HL-60/S4 (cell line): ENCODE measurements around the gene HACL1.
"Not testable (repeated sequence)": the region's sequence is repeated elsewhere in the genome, so short reads cannot be mapped to it uniquely, and the experiment has no call there.

Experiments
- in situ Hi-C: fragments of 300-500 bp; cut with MboI; formaldehyde crosslinking; loops from 2 replicates; pipeline ENCODE4 v1.14.3; 2022; ENCODE audit warnings: low sequenced_read_pairs

Gene HACL1

GRCh38 chr3:15532614-15533013, 68.8 kb downstream of the HACL1 start:
- in situ Hi-C loops: not testable (repeated sequence)

DNA sequence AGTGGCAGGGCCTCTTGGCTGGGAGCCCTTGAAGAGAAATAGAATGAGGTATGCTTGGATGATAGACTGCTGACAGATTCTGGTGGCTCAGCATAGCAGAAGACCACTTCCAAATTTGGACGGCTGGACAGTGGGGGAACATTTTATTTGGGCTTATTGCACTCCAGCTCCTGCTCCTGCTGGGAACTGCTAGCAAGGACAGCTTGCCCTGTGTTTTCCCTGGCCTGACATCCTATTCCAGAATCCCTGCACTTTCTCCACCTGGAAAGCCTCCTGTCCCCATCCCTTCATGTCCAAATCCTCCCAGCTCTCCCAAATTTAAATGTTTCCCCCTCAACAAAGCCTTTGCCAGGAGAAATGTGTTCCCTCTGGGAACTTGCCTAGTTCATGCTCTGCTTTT, 70.0 kb downstream of the HACL1 start:
- in situ Hi-C loops: no loop called here

GRCh38 chr3:15528854-15529537, 72.4 kb downstream of the HACL1 start:
- in situ Hi-C loops: no loop called here

GRCh38 chr3:15527031-15527459, 74.3 kb downstream of the HACL1 start:
- in situ Hi-C loops: no loop called here

- in situ Hi-C loops: no loop called here
Observed at GRCh38 chr3:15525790-15526189, 75.6 kb downstream of the HACL1 start.

- in situ Hi-C loops: no loop called here
Observed at GRCh38 chr3:15523660-15524417, 77.5 kb downstream of the HACL1 start.

DNA sequence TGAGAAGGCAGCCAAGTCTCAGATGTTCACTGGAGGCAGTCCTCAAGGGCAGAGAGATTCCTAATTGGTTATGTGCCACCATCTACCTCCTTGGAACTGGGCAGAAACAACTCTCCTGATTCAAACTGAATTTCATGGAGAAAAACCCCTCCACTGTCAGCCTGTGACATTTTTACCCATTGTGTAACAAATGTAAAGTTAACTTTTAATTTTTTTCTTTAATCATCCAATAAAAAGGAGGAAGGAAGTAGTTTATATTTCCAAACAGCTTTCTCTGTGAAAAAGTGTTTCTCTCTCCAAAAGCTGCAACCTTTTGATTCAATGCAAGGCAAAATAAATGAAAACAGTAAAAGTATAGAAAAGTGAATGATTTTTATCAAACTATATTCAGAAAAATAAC, 79.4 kb downstream of the HACL1 start:
- in situ Hi-C loops: no loop called here

DNA sequence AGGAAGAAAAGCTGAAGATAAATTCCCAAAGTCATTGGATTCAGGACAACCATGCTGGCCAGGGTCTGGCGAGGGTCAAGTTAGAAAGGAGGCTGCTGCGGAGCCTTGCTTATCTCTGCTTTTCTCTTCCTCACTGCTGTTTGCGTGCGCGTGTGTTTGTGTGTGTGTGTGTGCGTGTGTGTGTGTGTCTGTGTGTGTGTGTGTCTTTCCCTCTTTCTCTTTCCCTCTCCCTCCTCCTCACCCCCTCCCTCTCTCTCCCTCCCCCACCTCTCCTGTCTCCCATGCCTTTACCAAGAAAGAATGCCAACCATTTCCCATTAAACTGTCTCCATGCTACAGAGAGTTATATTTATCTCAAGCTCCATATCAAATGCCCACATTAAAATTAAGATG, 79.8 kb downstream of the HACL1 start, which contains the start of gene COLQ:
COLQ (minus strand) TSS at position 134 of the 393 bp plus-strand sequence; CDS start at position 53, 81 bp downstream.
- in situ Hi-C loops: no loop called here

DNA sequence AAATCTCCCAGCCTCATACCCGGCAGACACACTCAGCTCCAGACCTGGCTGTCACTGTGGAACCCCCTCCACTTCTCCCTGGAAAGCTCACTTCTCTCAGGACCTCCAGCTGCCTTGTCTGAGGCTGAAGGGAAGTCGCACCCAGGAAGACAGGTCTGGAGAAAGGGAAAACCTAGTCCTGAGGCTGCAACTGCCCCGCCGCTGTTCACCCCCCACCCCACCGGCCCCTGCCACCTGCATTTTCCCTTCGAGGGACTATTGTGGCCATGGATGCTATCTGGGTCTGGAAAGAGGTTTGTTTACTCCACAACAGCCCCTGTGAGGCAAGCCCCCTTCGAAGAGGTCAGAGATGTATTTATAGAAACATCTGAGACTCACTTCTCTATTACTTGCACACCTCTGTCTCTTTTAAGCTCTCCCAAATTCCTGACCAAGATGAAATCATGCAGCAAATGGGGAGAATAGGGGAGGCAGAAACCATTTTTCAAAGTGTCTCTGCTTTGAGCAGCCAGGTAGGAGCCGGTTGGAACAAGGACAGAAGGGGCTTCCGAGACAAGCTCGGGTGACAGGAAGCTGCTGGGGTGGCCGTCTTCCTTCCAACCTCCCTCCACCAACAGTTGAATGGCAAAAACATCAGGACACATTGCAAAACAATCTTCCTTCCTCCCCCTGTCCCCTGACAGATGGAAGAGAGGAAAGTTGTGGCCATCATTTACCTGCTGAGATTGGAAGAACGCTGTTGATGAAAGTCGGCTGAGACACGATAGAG, 80.4 kb downstream of the HACL1 start:
- in situ Hi-C loops: no loop called here

DNA sequence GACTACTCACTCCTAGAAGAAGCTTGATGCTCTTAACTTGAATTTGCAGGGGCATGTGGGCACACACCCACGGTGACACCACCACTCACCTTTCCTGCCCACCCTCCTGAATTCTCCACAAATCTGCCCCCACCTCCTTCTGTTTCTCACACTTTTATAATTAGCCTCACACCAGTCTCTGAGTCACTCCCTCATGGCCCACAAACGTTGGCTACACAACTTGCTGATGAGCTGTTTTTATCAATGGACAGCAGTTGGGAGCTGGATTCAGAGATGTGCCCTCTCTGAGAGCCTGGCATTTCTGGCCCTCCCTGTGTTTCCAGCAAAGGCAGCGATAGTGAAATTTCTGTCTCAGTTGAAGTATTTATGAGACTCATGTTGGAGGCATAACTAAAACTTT, 81.2 kb downstream of the HACL1 start:
- in situ Hi-C loops: no loop called here

- in situ Hi-C loops: no loop called here
Observed at GRCh38 chr3:15519096-15519495, 82.3 kb downstream of the HACL1 start.

GRCh38 chr3:15514663-15515340, 86.6 kb downstream of the HACL1 start:
- in situ Hi-C loops: no loop called here

- in situ Hi-C loops: no loop called here
Observed at GRCh38 chr3:15513810-15514662, 87.3 kb downstream of the HACL1 start.

GRCh38 chr3:15513116-15513515, 88.3 kb downstream of the HACL1 start:
- in situ Hi-C loops: no loop called here

- in situ Hi-C loops: no loop called here
Observed at GRCh38 chr3:15512166-15512565, 89.2 kb downstream of the HACL1 start.

DNA sequence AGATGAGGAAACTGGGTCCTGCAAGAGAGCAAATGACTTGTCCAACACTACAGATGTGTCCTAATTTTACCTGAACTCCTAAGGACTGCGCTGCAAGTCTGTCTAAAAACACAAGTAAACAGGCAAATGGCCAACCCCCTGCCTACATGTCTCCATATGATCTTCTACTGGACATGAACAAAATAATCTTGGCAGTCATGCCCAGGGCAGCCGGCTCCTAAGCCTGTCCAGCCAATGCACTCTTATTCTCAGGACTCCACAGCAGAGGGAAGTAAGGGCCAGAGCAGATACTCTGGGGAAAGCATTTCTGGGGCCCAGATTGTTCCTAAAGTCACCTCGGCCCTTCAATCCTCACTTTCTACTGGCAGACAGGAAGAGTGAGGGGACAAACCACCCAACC, 90.2 kb downstream of the HACL1 start:
- in situ Hi-C loops: no loop called here
